H9 (cell line): ENCODE data around the gene TNRC6C. TPM values are rescaled to one million over a fixed set of nuclear protein-coding genes. Genes with fewer than 3 reads are reported as not detected.

Experiments used
- DNase-seq: peaks from one replicate; pipeline ENCODE4 v3.0.0-alpha.2; 2017
- H2AFZ ChIP-seq: one replicate; pipeline ENCODE4 v1.6.1; 2013; ENCODE audit warnings: mild to moderate bottlenecking, low read length, control low read depth, moderate library complexity
- H2AK5ac ChIP-seq: 2 replicates; pipeline ENCODE4 v1.6.1; 2013; ENCODE audit warnings: low read length, control low read depth, mixed read lengths; ENCODE audit not compliant: insufficient read length
- H2BK120ac ChIP-seq: one replicate; pipeline ENCODE4 v1.6.1; 2013; ENCODE audit warnings: low read depth, mild to moderate bottlenecking, low read length, control low read depth, inconsistent platforms; ENCODE audit not compliant: poor library complexity, severe bottlenecking
- H2BK12ac ChIP-seq: 2 replicates; pipeline ENCODE4 v1.6.1; 2013; ENCODE audit warnings: low read length, control low read depth, mixed read lengths, low read depth; ENCODE audit not compliant: insufficient read length
- H2BK15ac ChIP-seq: 2 replicates; pipeline ENCODE4 v1.6.1; 2013; ENCODE audit warnings: low read depth, low read length, control low read depth
- H2BK20ac ChIP-seq: one replicate; pipeline ENCODE4 v1.6.1; 2013; ENCODE audit warnings: low read depth, mild to moderate bottlenecking, low read length, control low read depth, inconsistent platforms; ENCODE audit not compliant: poor library complexity, severe bottlenecking
- H2BK5ac ChIP-seq: 2 replicates; pipeline ENCODE4 v1.6.1; 2013; ENCODE audit warnings: low read length, control low read depth, mixed read lengths; ENCODE audit not compliant: insufficient read length
- H3K14ac ChIP-seq: 2 replicates; pipeline ENCODE4 v1.6.1; 2013; ENCODE audit warnings: low read length, control low read depth; ENCODE audit not compliant: insufficient read depth
- H3K18ac ChIP-seq: 2 replicates; pipeline ENCODE4 v1.6.1; 2013; ENCODE audit warnings: low read depth, mild to moderate bottlenecking, mixed read lengths, low read length, control low read depth; ENCODE audit not compliant: insufficient read length
- H3K23ac ChIP-seq: 2 replicates; pipeline ENCODE4 v1.6.1; 2013; ENCODE audit warnings: low read length, control low read depth, mixed read lengths, low read depth; ENCODE audit not compliant: insufficient read length
- H3K23me2 ChIP-seq: 2 replicates; pipeline ENCODE4 v1.6.1; 2013; ENCODE audit warnings: low read depth, mild to moderate bottlenecking, mixed read lengths, low read length, control low read depth; ENCODE audit not compliant: insufficient read length, poor library complexity, severe bottlenecking
- H3K27ac ChIP-seq: 2 replicates; pipeline ENCODE4 v1.5.1; 2013; ENCODE audit warnings: low read length, control low read depth, mixed read lengths, low read depth; ENCODE audit not compliant: insufficient read length
- H3K27me3 ChIP-seq: 2 replicates; pipeline ENCODE4 v1.6.1; 2013; ENCODE audit warnings: low read length, control low read depth, inconsistent platforms; ENCODE audit not compliant: insufficient read depth
- H3K4ac ChIP-seq: 2 replicates; pipeline ENCODE4 v1.6.1; 2013; ENCODE audit warnings: low read depth, mild to moderate bottlenecking, control low read depth, inconsistent platforms, low read length, moderate library complexity
- H3K4me1 ChIP-seq: 2 replicates; pipeline ENCODE4 v1.6.1; 2013; ENCODE audit warnings: low read length, control low read depth, inconsistent platforms; ENCODE audit not compliant: insufficient read depth
- H3K4me2 ChIP-seq: 2 replicates; pipeline ENCODE4 v1.6.1; 2013; ENCODE audit warnings: low read length, control low read depth, mixed read lengths; ENCODE audit not compliant: insufficient read length, insufficient read depth
- H3K56ac ChIP-seq: 2 replicates; pipeline ENCODE4 v1.6.1; 2013; ENCODE audit warnings: low read depth, mild to moderate bottlenecking, mixed read lengths, low read length, control low read depth; ENCODE audit not compliant: insufficient read length
- H3K79me1 ChIP-seq: 2 replicates; pipeline ENCODE4 v1.6.1; 2013; ENCODE audit warnings: low read depth, mild to moderate bottlenecking, moderate library complexity, low read length, control low read depth, inconsistent platforms; ENCODE audit not compliant: insufficient read depth, poor library complexity, severe bottlenecking
- H3K79me2 ChIP-seq: 2 replicates; pipeline ENCODE4 v1.6.1; 2013; ENCODE audit warnings: low read length, control low read depth, inconsistent platforms; ENCODE audit not compliant: insufficient read depth
- H3K9ac ChIP-seq: 2 replicates; pipeline ENCODE4 v1.6.1; 2013; ENCODE audit warnings: low read length, control low read depth, mixed read lengths; ENCODE audit not compliant: insufficient read length; ENCODE audit errors: extremely low read depth
- H3K9me3 ChIP-seq: one replicate; pipeline ENCODE4 v1.6.1; 2013; ENCODE audit warnings: low read depth, low read length, inconsistent platforms; ENCODE audit not compliant: control insufficient read depth
- H3T11ph ChIP-seq: one replicate; pipeline ENCODE4 v1.6.1; 2013; ENCODE audit warnings: mild to moderate bottlenecking, low read length, control low read depth, inconsistent platforms
- H4K20me1 ChIP-seq: one replicate; pipeline ENCODE4 v1.6.1; 2013; ENCODE audit not compliant: control insufficient read depth, insufficient read length, insufficient read depth
- H4K5ac ChIP-seq: 2 replicates; pipeline ENCODE4 v1.6.1; 2013; ENCODE audit warnings: low read depth, mild to moderate bottlenecking, mixed read lengths, low read length, control low read depth; ENCODE audit not compliant: insufficient read length
- H4K8ac ChIP-seq: replicated peaks from 2 replicates; pipeline ENCODE4 v1.6.1; 2013; ENCODE audit warnings: low read length, control low read depth, mixed read lengths, low read depth; ENCODE audit not compliant: insufficient read length
- H4K91ac ChIP-seq: 2 replicates; pipeline ENCODE4 v1.6.1; 2013; ENCODE audit warnings: low read depth, mild to moderate bottlenecking, moderate library complexity, mixed read lengths, low read length, control low read depth; ENCODE audit not compliant: insufficient read length
- H3K27ac Mint-ChIP-seq, 3 experiments: 2 replicates in 2 of 3; 3 replicates in 1 of 3; pipeline ENCODE4 v1.8.0; 2020 to 2021; ENCODE audit warnings: mixed read lengths in 3 of 3, mild to moderate bottlenecking in 1 of 3, moderate library complexity in 1 of 3
- H3K27me3 Mint-ChIP-seq: 2 replicates; pipeline ENCODE4 v1.8.0; 2021; ENCODE audit warnings: low read depth, mild to moderate bottlenecking, moderate library complexity, mixed read lengths
- H3K36me3 Mint-ChIP-seq, 3 experiments: 2 replicates in 2 of 3; 3 replicates in 1 of 3; pipeline ENCODE4 v1.8.0; 2020 to 2021; ENCODE audit warnings: low read depth in 3 of 3, mixed read lengths in 3 of 3; ENCODE audit not compliant: insufficient read depth in 1 of 3
- H3K4me1 Mint-ChIP-seq, 2 experiments: 2 replicates each; pipeline ENCODE4 v1.8.0; 2020; ENCODE audit warnings: mixed read lengths in 2 of 2
- H3K4me3 Mint-ChIP-seq, 2 experiments: 2 replicates in 1 of 2; 3 replicates in 1 of 2; pipeline ENCODE4 v1.8.0; 2020 to 2021; ENCODE audit warnings: mild to moderate bottlenecking in 2 of 2, mixed read lengths in 2 of 2, moderate library complexity in 1 of 2
- H3K9me3 Mint-ChIP-seq, 2 experiments: 2 replicates in 1 of 2; 3 replicates in 1 of 2; pipeline ENCODE4 v1.8.0; 2020; ENCODE audit warnings: mild to moderate bottlenecking in 2 of 2, mixed read lengths in 2 of 2, moderate library complexity in 1 of 2
- CTCF ChIP-seq: fragments of 200-600 bp; sonication (generic); conservative IDR thresholded peaks from 3 replicates; pipeline ENCODE4 v1.8.0; 2021; ENCODE audit warnings: antibody characterized with exemption, mild to moderate bottlenecking
- WGBS: extraction: QIAGEN DNeasy Blood & Tissue Kit; methylation state at CpG from one replicate; pipeline ENCODE4 v1.1.7; 2013; ENCODE audit warnings: missing lambda C conversion rate, low lambda C conversion rate, mixed read lengths; ENCODE audit not compliant: insufficient read length; ENCODE audit errors: extremely low coverage; 5-methylcytosine and 5-hydroxymethylcytosine counted together
- total RNA-seq: library from RNA; stranded (reverse); gene quantifications from 2 replicates; pipeline ENCODE4 v1.2.1, GENCODE V29; 2021

The TNRC6C gene
- total RNA-seq, 1 experiment from 2014 or later = 24.7 TPM

GRCh38 chr17:78132084-78132676, 173.7 kb downstream of the TNRC6C start:
- Histone ChIP-seq H4K8ac (no peak overlapping the region), H4K91ac (no peak overlapping the region), H2BK15ac (no peak overlapping the region), H3K79me1 (no peaks in the 10 kb centered on the region), H3K27me3 (no peaks in the 10 kb centered on the region; the same call in 1 of the 2 replicates), H2BK5ac (no peak overlapping the region), H3K4me2 (peak overlapping the region; percentile 36), H4K20me1 (no peaks in the 10 kb centered on the region), H3K18ac (no peak overlapping the region), H2BK20ac (no peak overlapping the region), H3K4ac (no peak overlapping the region), H2AFZ (no peak overlapping the region), H3K4me1 (peaks cover 9% of the 10 kb centered on the region; the same call in 1 of the 2 replicates), H3K79me2 (no peaks in the 10 kb centered on the region), H3K9me3 (no peaks in the 10 kb centered on the region), H3T11ph (no peak overlapping the region), H3K56ac (no peak overlapping the region), H3K9ac (no peak overlapping the region), H2AK5ac (no peak overlapping the region), H4K5ac (no peak overlapping the region), H3K14ac (no peak overlapping the region), H2BK12ac (no peak overlapping the region), H3K27ac (no peak overlapping the region), H3K23me2 (peaks cover 15% of the 10 kb centered on the region), H3K23ac (no peak overlapping the region), H2BK120ac (no peak overlapping the region)
- DNase-seq = peak; percentile 80
- no peak for TF ChIP-seq CTCF
- H3K9me3 Mint-ChIP-seq = no peaks in the 10 kb centered on the region; a peak in 2 of 5 replicates
- H3K27ac Mint-ChIP-seq = no peak overlapping the region
- peaks cover 20 to 27% of the 10 kb centered on the region in 2 experiments for H3K4me1 Mint-ChIP-seq
- H3K4me3 Mint-ChIP-seq = peak overlapping the region; percentile 57 to 63; a peak in 4 of 5 replicates
- peaks cover 22% of the 10 kb centered on the region for H3K27me3 Mint-ChIP-seq
- no CpG with 5 or more reads among the region's 38 CpGs for WGBS
- H3K36me3 Mint-ChIP-seq = no peaks in the 10 kb centered on the region; a peak in 1 of 7 replicates
